WTC11 (cell line): ENCODE data around the gene ECSCR. TPM values are rescaled to one million over a fixed set of nuclear protein-coding genes. Genes with fewer than 3 reads are reported as not detected.
"Not testable (repeated sequence)": the region's sequence is repeated elsewhere in the genome, so short reads cannot be mapped to it uniquely, and the experiment has no call there.

Experiments used
- ATAC-seq: fragments of 200-7000 bp; cut with Tn5 transposase; 2 replicates; pipeline ENCODE4 v1.10.0; 2021; ENCODE audit warnings: mild to moderate bottlenecking, moderate library complexity
- CTCF ChIA-PET: fragments of 300-600 bp; sonication (Branson Sonifier 250); formaldehyde crosslinking; loops from one replicate; lab custom pipeline; 2021; ENCODE audit warnings: antibody characterized with exemption; lab: Charles Lee
- POLR2A ChIA-PET: fragments of 350-600 bp; sonication (Branson Sonifier 250); formaldehyde crosslinking; loops from one replicate; lab custom pipeline; 2021; ENCODE audit warnings: antibody characterized with exemption; lab: Charles Lee
- DNase-seq: peaks from one replicate; pipeline ENCODE4 v3.0.0; 2021; ENCODE audit warnings: low spot score
- H3K27ac Mint-ChIP-seq: 2 replicates; pipeline ENCODE4 v1.8.0; 2021; ENCODE audit warnings: mixed read lengths
- H3K27me3 Mint-ChIP-seq: 2 replicates; pipeline ENCODE4 v1.8.0; 2021; ENCODE audit warnings: low read depth, mild to moderate bottlenecking, moderate library complexity, mixed read lengths
- H3K36me3 Mint-ChIP-seq: 2 replicates; pipeline ENCODE4 v1.8.0; 2021; ENCODE audit warnings: mixed read lengths
- H3K4me1 Mint-ChIP-seq: 2 replicates; pipeline ENCODE4 v1.8.0; 2022; ENCODE audit warnings: mixed read lengths
- H3K4me3 Mint-ChIP-seq: 2 replicates; pipeline ENCODE4 v1.8.0; 2021; ENCODE audit warnings: mild to moderate bottlenecking, moderate library complexity, mixed read lengths
- H3K9me3 Mint-ChIP-seq: 2 replicates; pipeline ENCODE4 v1.8.0; 2021; ENCODE audit warnings: mixed read lengths
- ATF1 ChIP-seq: sonication (generic); formaldehyde crosslinking; IDR thresholded peaks from 2 replicates; pipeline ENCODE4 v1.8.1; 2023; ENCODE audit warnings: mild to moderate bottlenecking, moderate library complexity, missing genetic modification reagents
- ELF4 ChIP-seq: sonication (generic); formaldehyde crosslinking; IDR thresholded peaks from 2 replicates; pipeline ENCODE4 v1.8.1; 2022; ENCODE audit warnings: low read depth, mild to moderate bottlenecking, moderate library complexity, missing genetic modification reagents
- JUN ChIP-seq: sonication (generic); formaldehyde crosslinking; IDR thresholded peaks from 2 replicates; pipeline ENCODE4 v1.8.0; 2023; ENCODE audit warnings: mild to moderate bottlenecking, missing genetic modification reagents
- MAX ChIP-seq: sonication (generic); formaldehyde crosslinking; IDR thresholded peaks from 2 replicates; pipeline ENCODE4 v1.8.0; 2022; ENCODE audit warnings: mild to moderate bottlenecking, missing genetic modification reagents
- MXD4 ChIP-seq: fragments of 250-450 bp; sonication (Bioruptor Pico); IDR thresholded peaks from 2 replicates; pipeline ENCODE4 v1.8.0; 2021; ENCODE audit warnings: mild to moderate bottlenecking, moderate library complexity, borderline replicate concordance
- PRDM15 ChIP-seq: sonication (generic); formaldehyde crosslinking; IDR thresholded peaks from 2 replicates; pipeline ENCODE4 v1.8.0; 2022; ENCODE audit warnings: missing genetic modification reagents
- SMAD3 ChIP-seq: sonication (generic); formaldehyde crosslinking; IDR thresholded peaks from 2 replicates; pipeline ENCODE4 v1.8.0; 2022; ENCODE audit warnings: missing genetic modification reagents, mild to moderate bottlenecking, borderline replicate concordance
- STAT6 ChIP-seq: sonication (generic); formaldehyde crosslinking; conservative IDR thresholded peaks from 2 replicates; pipeline ENCODE4 v1.8.1; 2023; ENCODE audit warnings: mild to moderate bottlenecking, low read depth, missing genetic modification reagents, moderate library complexity
- TCF7 ChIP-seq: sonication (generic); formaldehyde crosslinking; IDR thresholded peaks from 2 replicates; pipeline ENCODE4 v1.8.0; 2022; ENCODE audit warnings: mild to moderate bottlenecking, low read depth, missing genetic modification reagents, moderate library complexity
- ZBTB21 ChIP-seq: sonication (generic); formaldehyde crosslinking; IDR thresholded peaks from 2 replicates; pipeline ENCODE4 v1.8.1; 2023; ENCODE audit warnings: mild to moderate bottlenecking, missing genetic modification reagents, borderline replicate concordance
- ZNF138 ChIP-seq: sonication (generic); formaldehyde crosslinking; conservative IDR thresholded peaks from 2 replicates; pipeline ENCODE4 v1.8.1; 2022; ENCODE audit warnings: mild to moderate bottlenecking, moderate library complexity, missing genetic modification reagents
- total RNA-seq: library from RNA; stranded (reverse); gene quantifications from 3 replicates; pipeline ENCODE4 v1.2.3, GENCODE V29; 2021
- TF ChIP-seq, protein P1 (sequence below): sonication (generic); formaldehyde crosslinking; IDR thresholded peaks from 2 replicates; pipeline ENCODE4 v1.8.0; 2022; ENCODE audit warnings: mild to moderate bottlenecking, missing genetic modification reagents
- TF ChIP-seq, protein P2 (sequence below): sonication (generic); formaldehyde crosslinking; IDR thresholded peaks from 2 replicates; pipeline ENCODE4 v1.8.1; 2023; ENCODE audit warnings: mild to moderate bottlenecking, missing genetic modification reagents
- TF ChIP-seq, protein P3 (sequence below): sonication (generic); formaldehyde crosslinking; IDR thresholded peaks from 2 replicates; pipeline ENCODE4 v1.8.1; 2023; ENCODE audit warnings: mild to moderate bottlenecking, moderate library complexity, missing genetic modification reagents
- TF ChIP-seq, protein P4 (sequence below): sonication (generic); formaldehyde crosslinking; IDR thresholded peaks from 2 replicates; pipeline ENCODE4 v1.8.0; 2023; ENCODE audit warnings: missing genetic modification reagents, mild to moderate bottlenecking, borderline replicate concordance

ECSCR gene
- total RNA-seq, 1 experiment from 2014 or later, result 2.7 TPM

GRCh38 chr5:139486201-139486600 lies 23.7 kb upstream of the ECSCR start (continued):
- peak; percentile 99 for TF ChIP-seq PRDM15
- no peak for TF ChIP-seq TCF7 (CRISPR knock-in tag)
- TF ChIP-seq, protein P1, sequence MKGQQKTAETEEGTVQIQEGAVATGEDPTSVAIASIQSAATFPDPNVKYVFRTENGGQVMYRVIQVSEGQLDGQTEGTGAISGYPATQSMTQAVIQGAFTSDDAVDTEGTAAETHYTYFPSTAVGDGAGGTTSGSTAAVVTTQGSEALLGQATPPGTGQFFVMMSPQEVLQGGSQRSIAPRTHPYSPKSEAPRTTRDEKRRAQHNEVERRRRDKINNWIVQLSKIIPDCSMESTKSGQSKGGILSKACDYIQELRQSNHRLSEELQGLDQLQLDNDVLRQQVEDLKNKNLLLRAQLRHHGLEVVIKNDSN (CRISPR knock-in tag), result no peak
- TF ChIP-seq STAT6 (CRISPR knock-in tag), result no peak
- TF ChIP-seq MAX (CRISPR knock-in tag), result peak; percentile 55; the same call in 1 of the 2 replicates
- TF ChIP-seq ZNF138, result 0 out of 2 replicates have a peak, but pooled peaks have one; percentile 71
- no peak for TF ChIP-seq ELF4 (CRISPR knock-in tag)
- TF ChIP-seq, protein P2, sequence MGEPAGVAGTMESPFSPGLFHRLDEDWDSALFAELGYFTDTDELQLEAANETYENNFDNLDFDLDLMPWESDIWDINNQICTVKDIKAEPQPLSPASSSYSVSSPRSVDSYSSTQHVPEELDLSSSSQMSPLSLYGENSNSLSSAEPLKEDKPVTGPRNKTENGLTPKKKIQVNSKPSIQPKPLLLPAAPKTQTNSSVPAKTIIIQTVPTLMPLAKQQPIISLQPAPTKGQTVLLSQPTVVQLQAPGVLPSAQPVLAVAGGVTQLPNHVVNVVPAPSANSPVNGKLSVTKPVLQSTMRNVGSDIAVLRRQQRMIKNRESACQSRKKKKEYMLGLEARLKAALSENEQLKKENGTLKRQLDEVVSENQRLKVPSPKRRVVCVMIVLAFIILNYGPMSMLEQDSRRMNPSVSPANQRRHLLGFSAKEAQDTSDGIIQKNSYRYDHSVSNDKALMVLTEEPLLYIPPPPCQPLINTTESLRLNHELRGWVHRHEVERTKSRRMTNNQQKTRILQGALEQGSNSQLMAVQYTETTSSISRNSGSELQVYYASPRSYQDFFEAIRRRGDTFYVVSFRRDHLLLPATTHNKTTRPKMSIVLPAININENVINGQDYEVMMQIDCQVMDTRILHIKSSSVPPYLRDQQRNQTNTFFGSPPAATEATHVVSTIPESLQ, result no peak
- TF ChIP-seq JUN (CRISPR knock-in tag), result no peak

DNA sequence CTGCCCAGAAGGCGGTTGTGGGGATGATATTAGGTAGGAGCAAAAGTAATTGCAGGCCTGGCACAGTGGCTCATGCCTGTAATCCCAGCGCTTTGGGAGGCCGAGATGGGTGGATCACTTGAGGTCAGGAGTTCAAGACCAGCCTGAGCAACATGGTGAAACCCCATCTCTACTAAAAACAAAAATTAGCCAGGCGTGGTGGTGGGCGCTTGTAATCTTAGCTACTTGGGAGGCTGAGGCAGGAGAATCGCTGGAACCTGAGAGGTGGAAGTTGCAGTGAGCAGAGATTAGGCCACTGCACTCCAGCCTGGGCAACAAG lies 20.3 kb upstream of the ECSCR start:
- H3K4me3 Mint-ChIP-seq, POLR2A ChIA-PET, DNase-seq, H3K36me3 Mint-ChIP-seq, H3K9me3 Mint-ChIP-seq, H3K27me3 Mint-ChIP-seq, ATAC-seq: not testable (repeated sequence)
- CTCF ChIA-PET, result interaction anchor here (0.6 to 1.5 kb wide), 3 partner anchors 31 to 865 kb away, joined by 3 to 6 read pairs (median 5); no protein-coding TSS in a partner anchor
- peak overlapping the region; percentile 25; the same call in 1 of the 2 replicates for H3K27ac Mint-ChIP-seq
- H3K4me1 Mint-ChIP-seq, result peaks cover 20% of the 10 kb centered on the region

GRCh38 chr5:139482050-139482889 lies 19.7 kb upstream of the ECSCR start, which contains the start of gene STING1:
STING1 (minus strand) TSS chr5:139482758; CDS start chr5:139481704, 1,054 bp downstream.
- Mint-ChIP-seq H3K27me3 (no peaks in the 10 kb centered on the region), H3K4me3 (no peak within 1 kb of the TSS), H3K36me3 (no peaks in the 10 kb centered on the region), H3K27ac (peak within 1 kb of the TSS; percentile 53), H3K9me3 (no peaks in the 10 kb centered on the region), H3K4me1 (peaks cover 20% of the 10 kb centered on the region)
- POLR2A ChIA-PET, result interaction anchor here (0.6 to 1.2 kb wide), 3 partner anchors 9 to 43 kb away, joined by 3 read pairs; partner anchors contain the start of gene DNAJC18
- ATAC-seq (no peak), DNase-seq (no peak)
- CTCF ChIA-PET, result interaction anchor here (0.6 to 1.8 kb wide), 9 partner anchors 8 to 865 kb away, joined by 3 to 15 read pairs (median 3); no protein-coding TSS in a partner anchor
- TF ChIP-seq, protein P3, sequence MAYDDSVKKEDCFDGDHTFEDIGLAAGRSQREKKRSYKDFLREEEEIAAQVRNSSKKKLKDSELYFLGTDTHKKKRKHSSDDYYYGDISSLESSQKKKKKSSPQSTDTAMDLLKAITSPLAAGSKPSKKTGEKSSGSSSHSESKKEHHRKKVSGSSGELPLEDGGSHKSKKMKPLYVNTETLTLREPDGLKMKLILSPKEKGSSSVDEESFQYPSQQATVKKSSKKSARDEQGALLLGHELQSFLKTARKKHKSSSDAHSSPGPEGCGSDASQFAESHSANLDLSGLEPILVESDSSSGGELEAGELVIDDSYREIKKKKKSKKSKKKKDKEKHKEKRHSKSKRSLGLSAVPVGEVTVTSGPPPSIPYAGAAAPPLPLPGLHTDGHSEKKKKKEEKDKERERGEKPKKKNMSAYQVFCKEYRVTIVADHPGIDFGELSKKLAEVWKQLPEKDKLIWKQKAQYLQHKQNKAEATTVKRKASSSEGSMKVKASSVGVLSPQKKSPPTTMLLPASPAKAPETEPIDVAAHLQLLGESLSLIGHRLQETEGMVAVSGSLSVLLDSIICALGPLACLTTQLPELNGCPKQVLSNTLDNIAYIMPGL (CRISPR knock-in tag), result no peak
- no peak for TF ChIP-seq SMAD3 (CRISPR knock-in tag)
- no peak for TF ChIP-seq ZBTB21
- TF ChIP-seq, protein P4, sequence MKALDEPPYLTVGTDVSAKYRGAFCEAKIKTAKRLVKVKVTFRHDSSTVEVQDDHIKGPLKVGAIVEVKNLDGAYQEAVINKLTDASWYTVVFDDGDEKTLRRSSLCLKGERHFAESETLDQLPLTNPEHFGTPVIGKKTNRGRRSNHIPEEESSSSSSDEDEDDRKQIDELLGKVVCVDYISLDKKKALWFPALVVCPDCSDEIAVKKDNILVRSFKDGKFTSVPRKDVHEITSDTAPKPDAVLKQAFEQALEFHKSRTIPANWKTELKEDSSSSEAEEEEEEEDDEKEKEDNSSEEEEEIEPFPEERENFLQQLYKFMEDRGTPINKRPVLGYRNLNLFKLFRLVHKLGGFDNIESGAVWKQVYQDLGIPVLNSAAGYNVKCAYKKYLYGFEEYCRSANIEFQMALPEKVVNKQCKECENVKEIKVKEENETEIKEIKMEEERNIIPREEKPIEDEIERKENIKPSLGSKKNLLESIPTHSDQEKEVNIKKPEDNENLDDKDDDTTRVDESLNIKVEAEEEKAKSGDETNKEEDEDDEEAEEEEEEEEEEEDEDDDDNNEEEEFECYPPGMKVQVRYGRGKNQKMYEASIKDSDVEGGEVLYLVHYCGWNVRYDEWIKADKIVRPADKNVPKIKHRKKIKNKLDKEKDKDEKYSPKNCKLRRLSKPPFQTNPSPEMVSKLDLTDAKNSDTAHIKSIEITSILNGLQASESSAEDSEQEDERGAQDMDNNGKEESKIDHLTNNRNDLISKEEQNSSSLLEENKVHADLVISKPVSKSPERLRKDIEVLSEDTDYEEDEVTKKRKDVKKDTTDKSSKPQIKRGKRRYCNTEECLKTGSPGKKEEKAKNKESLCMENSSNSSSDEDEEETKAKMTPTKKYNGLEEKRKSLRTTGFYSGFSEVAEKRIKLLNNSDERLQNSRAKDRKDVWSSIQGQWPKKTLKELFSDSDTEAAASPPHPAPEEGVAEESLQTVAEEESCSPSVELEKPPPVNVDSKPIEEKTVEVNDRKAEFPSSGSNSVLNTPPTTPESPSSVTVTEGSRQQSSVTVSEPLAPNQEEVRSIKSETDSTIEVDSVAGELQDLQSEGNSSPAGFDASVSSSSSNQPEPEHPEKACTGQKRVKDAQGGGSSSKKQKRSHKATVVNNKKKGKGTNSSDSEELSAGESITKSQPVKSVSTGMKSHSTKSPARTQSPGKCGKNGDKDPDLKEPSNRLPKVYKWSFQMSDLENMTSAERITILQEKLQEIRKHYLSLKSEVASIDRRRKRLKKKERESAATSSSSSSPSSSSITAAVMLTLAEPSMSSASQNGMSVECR (CRISPR knock-in tag), result no peak
- no peak for TF ChIP-seq MXD4
- no peak for TF ChIP-seq ATF1 (CRISPR knock-in tag)
